Measurements from ENCODE around the gene ERGIC1.

ERGIC1 gene

DNA sequence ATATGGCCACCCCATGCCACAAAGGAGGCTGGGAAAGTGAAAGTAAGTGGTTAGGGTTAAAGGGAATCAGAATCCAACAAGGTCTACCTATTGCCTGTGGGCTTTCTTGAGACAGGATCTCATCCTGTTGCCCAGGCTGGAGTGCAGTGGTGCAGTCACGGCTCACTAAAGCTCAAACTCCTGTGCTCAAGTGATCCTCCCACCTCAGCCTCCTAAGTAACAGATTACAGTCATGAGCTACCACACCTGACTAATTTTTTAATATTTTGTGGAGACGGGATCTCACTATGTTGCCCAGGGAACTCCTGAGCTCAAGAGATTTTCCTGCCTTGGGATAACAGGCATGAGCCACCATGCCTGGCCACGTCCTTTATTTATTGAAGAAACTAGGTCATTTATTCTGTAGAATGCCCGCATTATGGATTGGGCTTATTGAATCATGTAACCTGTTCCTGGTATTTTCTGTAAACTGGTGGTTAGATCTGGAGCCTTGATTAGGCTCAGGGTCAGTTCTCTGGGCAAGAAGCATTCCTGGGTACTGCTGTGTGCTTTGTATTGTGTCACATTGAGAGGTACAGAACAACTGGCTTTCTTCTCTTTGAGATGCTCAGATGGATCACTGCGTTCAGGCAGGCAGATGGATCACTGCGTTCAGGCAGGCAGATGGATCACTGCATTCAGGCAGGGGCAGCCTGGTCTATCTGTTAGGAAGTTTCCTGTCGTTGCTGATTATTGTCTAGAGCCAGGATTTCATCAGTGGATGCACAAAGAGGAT lies 41.6 kb downstream of the ERGIC1 start:
- no peak overlapping the region for H3K4me3 ChIP-seq (ENCODE audit: low read depth, low read length)
- peak; percentile 30 for DNase-seq (ENCODE audit: low read depth)
- TF ChIP-seq, protein P1, sequence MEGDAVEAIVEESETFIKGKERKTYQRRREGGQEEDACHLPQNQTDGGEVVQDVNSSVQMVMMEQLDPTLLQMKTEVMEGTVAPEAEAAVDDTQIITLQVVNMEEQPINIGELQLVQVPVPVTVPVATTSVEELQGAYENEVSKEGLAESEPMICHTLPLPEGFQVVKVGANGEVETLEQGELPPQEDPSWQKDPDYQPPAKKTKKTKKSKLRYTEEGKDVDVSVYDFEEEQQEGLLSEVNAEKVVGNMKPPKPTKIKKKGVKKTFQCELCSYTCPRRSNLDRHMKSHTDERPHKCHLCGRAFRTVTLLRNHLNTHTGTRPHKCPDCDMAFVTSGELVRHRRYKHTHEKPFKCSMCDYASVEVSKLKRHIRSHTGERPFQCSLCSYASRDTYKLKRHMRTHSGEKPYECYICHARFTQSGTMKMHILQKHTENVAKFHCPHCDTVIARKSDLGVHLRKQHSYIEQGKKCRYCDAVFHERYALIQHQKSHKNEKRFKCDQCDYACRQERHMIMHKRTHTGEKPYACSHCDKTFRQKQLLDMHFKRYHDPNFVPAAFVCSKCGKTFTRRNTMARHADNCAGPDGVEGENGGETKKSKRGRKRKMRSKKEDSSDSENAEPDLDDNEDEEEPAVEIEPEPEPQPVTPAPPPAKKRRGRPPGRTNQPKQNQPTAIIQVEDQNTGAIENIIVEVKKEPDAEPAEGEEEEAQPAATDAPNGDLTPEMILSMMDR (conservative IDR thresholded peaks at IDR 0.05; ENCODE audit: low read depth, low read length) = no peak

DNA sequence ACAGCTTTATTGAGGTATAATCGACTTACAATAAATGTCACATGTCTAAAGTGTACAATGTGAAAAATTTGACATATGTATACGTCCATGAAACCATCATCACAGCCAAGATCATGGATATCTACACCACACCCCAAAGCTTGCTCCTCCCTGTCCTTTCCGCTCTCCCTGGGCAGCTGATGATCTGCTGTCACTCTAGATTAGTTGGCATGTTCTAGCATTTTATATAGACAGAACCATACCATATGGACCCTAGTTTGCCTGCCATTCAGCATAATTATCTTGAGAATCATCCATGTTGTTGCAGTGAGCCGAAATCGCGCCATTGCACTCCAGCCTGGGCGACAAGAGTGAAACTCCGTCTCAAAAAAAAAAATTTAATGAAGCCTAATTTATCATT lies 42.5 kb downstream of the ERGIC1 start:
- no peak overlapping the region for H3K4me3 ChIP-seq (ENCODE audit: low read depth, low read length)
- TF ChIP-seq, protein P1 (conservative IDR thresholded peaks at IDR 0.05; ENCODE audit: low read depth, low read length) = no peak
- DNase-seq (ENCODE audit: low read depth) = no peak

DNA sequence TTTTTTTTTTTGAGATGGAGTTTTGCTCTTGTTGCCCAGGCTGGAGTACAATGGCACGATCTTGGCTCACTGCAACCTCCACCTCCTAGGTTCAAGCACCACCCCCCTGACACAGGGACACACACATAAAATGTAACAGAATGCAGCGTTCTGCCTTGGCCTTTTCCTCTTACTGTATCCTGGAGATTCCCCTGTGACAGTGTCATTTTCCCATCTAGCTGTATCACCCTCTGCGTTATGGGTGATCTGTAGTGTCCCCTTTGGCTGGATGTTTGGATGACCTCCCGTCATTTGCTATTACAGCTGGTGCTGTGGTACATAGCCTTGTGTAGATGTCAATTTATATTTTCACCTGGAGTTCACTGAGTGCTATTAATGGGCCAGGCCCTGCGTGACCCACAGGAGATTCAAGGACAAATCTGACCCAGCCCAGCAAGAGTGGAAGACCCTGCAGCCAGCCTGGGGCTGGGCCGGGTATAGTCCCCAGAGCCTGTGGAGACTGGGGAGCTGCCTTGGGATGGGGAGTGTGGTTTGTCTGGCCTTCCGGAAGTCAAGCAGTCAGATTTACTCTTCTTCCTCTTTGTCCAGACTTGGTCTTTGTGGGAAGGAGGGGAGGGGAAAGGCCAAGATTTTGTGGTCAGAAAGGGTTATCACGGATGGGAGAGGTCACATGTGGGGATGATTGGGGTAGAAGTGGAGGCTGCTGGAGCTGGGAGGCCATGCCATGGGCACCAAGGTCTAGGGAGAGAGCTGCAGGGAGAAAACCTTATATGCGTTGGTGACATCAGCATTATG lies 43.6 kb downstream of the ERGIC1 start:
- H3K4me3 ChIP-seq (ENCODE audit: low read depth, low read length) = no peak overlapping the region
- no peak for DNase-seq (ENCODE audit: low read depth)
- TF ChIP-seq, protein P1 (conservative IDR thresholded peaks at IDR 0.05; ENCODE audit: low read depth, low read length) = no peak

DNA sequence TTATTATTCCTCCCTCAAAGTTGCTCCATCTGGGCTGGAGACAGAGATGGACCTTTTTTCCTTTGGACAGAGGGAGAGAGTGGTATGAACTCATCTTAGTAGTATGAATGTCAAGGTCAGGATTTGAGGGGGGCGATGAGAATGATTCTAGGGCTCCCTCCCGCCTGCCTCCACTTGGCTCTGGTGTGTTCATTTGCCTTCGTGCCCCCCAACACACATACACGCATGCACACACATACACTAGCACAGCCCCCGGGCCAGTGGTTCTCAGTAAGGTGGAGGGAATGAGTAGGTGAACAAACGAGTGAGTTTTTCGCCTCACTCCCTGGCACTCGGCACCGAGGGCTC lies 44.5 kb downstream of the ERGIC1 start:
- no peak for DNase-seq (ENCODE audit: low read depth)
- H3K4me3 ChIP-seq (ENCODE audit: low read depth, low read length) = no peak overlapping the region
- TF ChIP-seq, protein P1 (conservative IDR thresholded peaks at IDR 0.05; ENCODE audit: low read depth, low read length) = no peak

DNA sequence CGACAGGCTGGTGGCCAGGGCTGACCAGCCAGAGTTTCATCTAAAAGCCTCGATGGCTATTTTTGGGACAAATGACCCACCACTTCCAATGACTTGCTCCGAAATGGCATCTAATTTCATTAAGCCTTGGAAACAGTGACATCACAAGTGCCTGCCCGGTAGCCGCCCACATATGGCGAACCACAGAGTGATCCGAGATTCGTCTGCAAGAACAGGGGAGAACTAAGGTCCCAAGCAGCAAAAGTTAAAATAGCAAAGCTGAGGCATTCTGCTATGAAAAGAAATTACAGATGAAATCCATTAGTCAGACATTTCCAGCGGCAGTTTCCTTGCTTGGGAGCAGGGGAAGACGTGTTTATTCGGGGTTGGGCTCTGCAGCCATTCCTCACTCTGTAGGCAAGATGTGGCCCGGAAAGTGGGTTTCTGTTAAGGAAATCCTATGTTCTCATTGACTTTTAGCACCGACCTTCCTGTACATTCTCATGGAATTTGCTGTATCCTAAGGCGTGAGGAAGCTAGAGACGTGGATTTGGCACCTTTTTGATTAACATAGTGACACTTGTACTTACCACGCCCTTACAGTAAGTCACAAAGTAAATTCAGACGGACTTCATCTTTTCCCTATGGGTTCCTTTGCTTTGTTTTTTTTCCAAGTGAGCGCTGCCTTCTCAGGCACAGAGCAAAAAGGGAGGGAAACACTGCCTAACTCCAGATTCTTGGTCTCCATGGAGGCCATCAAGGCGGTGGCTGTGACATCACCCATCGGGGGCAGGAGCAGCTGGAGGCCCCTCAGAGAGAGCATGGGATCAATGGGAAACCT lies 45.1 kb downstream of the ERGIC1 start:
- peak; percentile 51 for DNase-seq (ENCODE audit: low read depth)
- no peak overlapping the region for H3K4me3 ChIP-seq (ENCODE audit: low read depth, low read length)
- TF ChIP-seq, protein P1 (conservative IDR thresholded peaks at IDR 0.05; ENCODE audit: low read depth, low read length) = no peak

DNA sequence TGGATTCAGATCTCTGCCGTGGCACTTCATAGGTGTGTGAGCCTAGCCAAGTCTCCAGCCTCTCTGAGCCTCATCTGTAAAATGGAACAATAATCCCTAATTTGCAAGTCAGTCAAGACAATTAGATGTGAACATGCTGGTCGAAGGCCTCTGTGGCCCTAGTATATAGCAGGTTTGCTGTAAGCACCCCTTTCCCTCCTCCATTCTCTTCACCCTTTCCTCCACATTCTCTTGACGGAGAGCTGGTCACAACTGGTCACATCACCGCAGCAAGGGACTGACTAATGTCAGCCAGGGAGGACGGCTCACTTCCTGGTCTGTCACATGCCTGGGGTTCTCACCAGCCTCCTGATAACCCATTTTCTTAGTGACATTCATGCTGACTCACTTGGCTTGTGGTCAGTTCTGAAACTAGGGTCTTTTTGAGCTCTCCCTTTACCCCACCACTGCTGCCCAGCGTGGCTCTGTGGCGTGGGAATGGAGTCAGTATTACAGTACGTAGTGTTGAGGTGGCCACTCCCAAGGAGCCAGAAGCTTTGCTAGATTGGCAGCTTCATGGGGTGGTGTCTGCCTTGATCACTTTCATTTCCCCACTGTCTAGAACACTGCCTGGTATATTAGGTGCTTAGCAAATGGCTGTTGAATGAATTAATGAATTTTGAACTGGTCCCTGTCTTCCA lies 47.8 kb downstream of the ERGIC1 start:
- no peak overlapping the region for H3K4me3 ChIP-seq (ENCODE audit: low read depth, low read length)
- peak; percentile 69 for DNase-seq (ENCODE audit: low read depth)
- TF ChIP-seq, protein P1 (conservative IDR thresholded peaks at IDR 0.05; ENCODE audit: low read depth, low read length) = no peak

Data from choroid plexus epithelial cell (primary cell).